Measurements from ENCODE around the gene LACTB.

Gene LACTB

GRCh38 chr15:63134245-63134985 is 12.8 kb downstream of the LACTB start:
- no peak for FAIRE-seq

DNA sequence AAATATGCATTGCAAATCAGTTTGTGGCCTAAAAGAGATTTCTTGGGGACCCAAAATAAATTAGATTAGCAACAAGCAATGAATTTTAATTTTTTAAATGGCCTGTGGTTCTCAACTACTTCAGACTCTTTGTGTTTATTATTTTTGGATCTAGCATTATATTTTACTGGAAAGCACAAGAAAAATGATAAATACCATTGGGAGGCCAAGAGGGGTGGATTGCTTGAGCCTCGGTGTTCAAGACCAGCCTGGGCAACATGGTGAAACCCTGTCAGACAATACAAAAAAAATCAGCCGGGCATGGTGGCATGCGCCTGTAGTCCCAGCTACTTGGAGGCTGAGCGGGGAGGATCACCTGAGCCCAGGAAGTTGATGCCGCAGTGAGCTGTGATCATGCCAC is 13.6 kb downstream of the LACTB start:
- FAIRE-seq, result no peak

DNA sequence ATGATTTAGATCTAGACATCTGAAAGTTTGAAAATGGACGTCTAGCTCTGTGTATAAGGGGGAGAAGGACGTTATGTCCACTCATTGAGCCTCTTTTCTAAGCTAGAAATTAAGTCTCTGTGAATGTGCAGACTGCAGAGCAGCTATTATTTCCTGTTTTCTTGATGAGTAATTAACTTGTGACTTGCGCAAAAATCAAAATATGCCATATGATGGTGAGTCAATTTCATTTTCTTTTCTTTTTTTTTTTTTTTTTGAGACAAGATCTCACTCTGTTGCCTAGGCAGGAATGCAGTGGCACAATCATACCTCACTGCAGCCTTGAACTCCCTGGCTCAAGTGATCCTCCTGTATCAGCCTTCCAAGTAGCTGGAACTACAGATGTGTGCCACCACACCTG is 14.1 kb downstream of the LACTB start:
- no peak for FAIRE-seq

DNA sequence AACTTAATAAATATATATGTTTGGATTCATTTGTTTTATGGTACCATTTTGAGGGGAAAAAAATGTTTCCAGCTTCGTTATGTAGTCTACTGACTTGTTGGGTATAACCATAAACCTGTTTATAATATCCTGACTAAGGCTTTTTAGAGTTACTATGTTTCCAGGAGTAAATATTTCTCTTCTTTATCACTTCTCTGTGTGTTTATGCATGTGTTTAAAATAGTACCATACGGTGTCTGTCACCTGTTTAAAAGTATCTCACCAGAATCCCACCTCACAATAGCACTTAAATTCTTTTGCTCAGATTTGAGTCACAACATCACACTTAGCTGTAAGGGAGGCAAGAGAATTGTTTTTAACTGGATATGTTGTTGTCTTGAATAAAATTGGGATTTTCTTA is 15.1 kb downstream of the LACTB start:
- FAIRE-seq, result no peak

- FAIRE-seq, result no peak
Measured at GRCh38 chr15:63140936-63141335, 19.3 kb downstream of the LACTB start.

DNA sequence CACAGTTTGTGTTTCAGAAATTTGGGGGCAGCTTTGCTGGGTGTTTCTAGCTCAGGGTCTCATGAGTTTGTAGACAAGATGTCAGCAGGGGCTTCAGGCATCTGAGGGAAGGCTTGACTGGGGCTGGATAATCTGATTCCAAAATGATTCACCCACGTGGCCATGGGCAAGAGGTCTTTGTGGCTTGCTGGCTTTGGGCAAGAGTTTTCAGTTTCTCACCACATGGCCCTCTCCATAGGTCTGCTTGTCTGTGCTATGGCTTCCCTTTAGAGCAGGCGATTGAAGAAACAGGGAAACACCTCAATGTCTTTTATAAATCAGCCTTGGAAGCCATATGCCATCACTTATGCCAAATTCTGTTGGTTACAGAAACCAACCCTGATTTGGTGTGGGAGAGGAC is 23.8 kb downstream of the LACTB start:
- no peak for FAIRE-seq

GRCh38 chr15:63146684-63147083 is 25.0 kb downstream of the LACTB start:
- no peak for FAIRE-seq

DNA sequence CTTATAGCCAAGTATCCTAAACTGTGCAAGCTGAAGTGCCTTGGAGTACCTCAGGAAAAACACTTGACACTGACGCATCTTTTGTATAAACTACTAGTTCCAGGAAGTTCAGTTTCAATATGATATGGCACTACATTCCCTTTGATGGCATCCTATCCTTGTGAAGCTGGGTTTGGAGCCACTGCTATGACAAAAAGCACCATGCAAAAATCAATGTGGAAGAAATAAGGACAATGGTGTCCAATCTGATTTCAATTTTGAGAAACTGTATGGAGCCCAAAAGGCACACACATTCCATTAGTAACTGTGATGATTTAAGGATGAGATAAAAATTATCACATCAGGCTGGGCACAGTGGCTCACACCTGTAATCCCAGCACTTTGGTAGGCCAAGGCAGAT is 30.0 kb downstream of the LACTB start:
- FAIRE-seq, result no peak

GRCh38 chr15:63155486-63155885 is 33.8 kb downstream of the LACTB start:
- no peak for FAIRE-seq

GRCh38 chr15:63156086-63156710 is 34.5 kb downstream of the LACTB start:
- FAIRE-seq, result no peak

- no peak for FAIRE-seq
Measured at GRCh38 chr15:63156755-63157117, 35.1 kb downstream of the LACTB start.

- FAIRE-seq, result no peak
Measured at GRCh38 chr15:63157118-63157843, 35.6 kb downstream of the LACTB start, which contains the start of gene RPS27L. Gene RPS27L (minus strand): TSS chr15:63157477. CDS start chr15:63157405, 72 bp downstream.

GRCh38 chr15:63157891-63158431 is 36.3 kb downstream of the LACTB start:
- FAIRE-seq, result peak; percentile 32

DNA sequence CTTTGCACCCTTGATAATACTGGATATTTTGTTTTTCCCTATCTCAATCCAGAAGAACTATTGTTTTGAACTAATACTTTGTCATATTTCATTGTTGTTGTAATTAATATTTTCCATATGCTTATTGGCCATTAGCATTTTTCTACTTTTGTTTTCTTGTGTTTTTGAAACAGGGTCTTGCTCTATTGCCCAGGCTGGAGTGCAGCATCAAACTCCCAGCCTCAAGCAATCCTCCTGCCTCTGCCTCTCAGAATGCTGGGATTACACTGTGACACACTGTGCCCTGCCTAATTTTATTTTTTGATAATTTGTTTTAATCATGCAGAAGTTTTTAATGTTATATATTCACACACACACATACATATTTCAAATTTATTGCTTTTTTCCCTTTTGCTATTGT is 39.0 kb downstream of the LACTB start:
- FAIRE-seq, result no peak

- FAIRE-seq, result no peak
Measured at GRCh38 chr15:63163217-63163616, 41.6 kb downstream of the LACTB start.

- no peak for FAIRE-seq
Measured at GRCh38 chr15:63165166-63165859, 43.7 kb downstream of the LACTB start.

DNA sequence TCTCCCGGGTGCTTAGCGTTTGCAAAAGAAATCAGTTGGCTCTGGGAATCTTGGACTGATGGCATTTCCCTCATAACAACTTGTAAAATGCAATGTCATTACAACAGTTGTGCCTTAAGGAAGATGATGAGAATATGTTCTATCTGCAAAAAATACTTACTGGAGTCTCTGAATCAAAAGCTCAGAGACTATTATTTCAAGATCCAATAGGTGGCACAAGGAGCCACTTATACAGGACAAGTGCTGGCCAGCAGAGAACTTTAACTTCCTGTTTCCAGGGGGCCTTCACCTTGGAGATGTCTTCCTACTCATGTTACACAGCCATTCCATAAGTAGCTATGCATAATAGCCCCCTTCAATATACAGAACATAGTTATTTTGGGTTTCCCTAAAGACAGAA is 44.6 kb downstream of the LACTB start:
- no peak for FAIRE-seq

- no peak for FAIRE-seq
Measured at GRCh38 chr15:63169788-63170187, 48.1 kb downstream of the LACTB start.

GRCh38 chr15:63172376-63172775 is 50.7 kb downstream of the LACTB start:
- no peak for FAIRE-seq

GRCh38 chr15:63172851-63173451 is 51.3 kb downstream of the LACTB start:
- FAIRE-seq, result no peak

DNA sequence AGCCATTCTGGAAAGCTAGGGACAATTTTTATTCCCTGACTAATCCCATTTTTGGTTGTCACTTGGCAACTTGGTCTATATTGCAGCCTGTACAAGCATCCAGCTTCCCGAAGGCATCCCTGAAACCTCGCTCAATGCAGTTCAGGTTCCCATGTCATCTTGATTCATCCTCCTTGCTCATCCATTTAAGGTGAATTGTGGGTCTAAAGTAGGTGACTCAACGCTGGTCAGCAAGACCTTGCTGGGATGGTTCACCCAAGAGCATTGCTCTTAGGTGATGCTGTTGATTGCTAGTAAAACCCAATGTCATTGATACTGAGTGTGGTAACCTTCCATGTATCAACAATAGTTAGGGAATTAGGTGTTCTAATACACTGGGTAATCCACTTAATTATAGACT is 54.6 kb downstream of the LACTB start:
- no peak for FAIRE-seq

GRCh38 chr15:63178034-63178433 is 56.4 kb downstream of the LACTB start:
- no peak for FAIRE-seq

DNA sequence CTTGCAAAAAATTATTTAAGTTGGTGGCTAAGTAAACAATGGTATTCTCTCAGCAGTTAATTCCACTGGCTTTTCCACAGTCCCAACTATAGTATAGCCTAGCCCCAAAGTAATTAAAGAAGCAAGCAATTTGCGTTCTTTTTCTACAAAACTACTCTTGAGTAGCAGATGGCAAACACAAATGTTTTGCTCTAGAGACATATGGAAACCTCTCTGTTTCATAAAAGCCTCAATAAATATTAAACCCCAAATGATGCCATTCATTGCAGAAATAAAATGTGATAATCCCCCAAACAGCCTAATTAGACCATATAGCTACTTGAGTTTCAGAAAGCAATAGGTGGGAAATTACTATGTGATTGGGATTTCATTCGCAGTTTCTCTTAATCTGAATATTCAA is 59.1 kb downstream of the LACTB start:
- no peak for FAIRE-seq
